NK-92 (cell line): ENCODE data around the gene ADGRL1.
"Not testable (repeated sequence)": the region's sequence is repeated elsewhere in the genome, so short reads cannot be mapped to it uniquely, and the experiment has no call there.

Source experiments
- DNase-seq: peaks from one replicate; lab custom pipeline; 2025; ENCODE audit not compliant: unreplicated experiment; lab: John Stamatoyannopoulos, UW

Gene ADGRL1

DNA sequence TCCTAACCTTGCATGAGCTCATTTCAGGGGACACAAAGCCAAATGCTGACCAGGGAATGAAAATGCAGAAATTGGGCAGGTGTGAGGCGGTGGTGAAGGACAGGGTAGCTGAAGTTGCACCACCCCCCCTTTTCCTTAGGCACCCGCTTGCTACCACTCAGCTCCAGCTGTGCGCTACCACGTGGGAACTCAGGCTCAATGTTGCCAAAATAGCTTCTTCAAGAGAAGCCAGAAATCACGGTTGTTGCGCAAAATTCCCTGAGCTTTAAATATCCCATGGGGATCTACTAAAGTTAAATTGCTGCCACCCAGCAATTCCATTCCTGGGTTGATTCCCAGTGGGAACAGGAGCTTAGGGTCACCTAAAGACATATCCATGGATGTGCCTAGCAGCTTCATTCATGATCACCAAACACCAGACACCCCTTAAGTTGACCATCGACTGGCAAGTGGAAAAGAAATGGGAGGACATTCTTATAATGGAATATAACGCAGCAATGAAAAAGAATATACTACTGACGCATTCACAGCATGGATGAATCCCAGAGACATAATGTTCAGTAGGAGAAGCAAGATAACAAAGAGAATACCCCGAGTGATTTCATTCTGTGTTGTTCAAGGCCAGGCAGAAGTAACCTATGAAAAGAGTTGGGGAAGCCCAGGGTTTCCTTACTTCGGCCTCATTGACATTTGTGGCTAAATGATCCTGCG is 12.8 kb upstream of the ADGRL1 start:
- DNase-seq = no peak

DNA sequence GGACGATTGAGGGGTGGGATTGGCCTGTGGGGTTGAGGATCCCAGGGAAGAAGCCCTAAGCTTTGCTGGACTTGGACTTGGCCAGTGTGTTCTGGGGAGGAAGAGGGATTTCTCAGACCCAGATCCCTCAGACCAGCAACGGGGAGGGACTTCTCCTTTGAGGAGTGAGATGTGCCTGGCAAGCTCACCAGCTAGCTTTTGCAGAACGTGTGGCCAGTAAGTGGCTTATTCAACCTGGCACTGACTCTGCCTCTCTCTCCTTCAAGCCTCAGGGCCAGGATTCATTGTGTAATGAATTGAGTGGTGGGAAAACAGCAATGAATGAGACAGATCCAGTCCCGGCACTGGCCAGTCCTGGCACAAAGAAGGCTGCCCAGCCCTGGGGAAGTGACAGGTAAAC is 11.9 kb upstream of the ADGRL1 start:
- DNase-seq = not testable (repeated sequence)

DNA sequence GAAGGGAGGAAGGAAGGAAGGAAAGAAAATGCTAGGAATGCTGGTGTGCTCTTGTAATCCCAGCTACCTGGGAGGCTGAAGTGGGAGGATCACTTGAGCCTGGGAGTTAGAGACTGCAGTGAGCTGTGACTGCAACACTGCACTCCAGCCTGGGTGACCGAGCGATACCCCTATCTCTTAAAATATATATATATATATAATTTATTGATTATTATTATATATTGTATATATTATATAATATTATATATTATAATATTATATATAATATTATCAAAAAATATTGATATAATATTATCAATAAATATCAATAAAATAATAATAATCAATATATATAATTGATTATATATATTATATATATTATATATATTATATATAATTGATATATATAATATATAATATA is 8.6 kb upstream of the ADGRL1 start:
- no peak for DNase-seq

DNA sequence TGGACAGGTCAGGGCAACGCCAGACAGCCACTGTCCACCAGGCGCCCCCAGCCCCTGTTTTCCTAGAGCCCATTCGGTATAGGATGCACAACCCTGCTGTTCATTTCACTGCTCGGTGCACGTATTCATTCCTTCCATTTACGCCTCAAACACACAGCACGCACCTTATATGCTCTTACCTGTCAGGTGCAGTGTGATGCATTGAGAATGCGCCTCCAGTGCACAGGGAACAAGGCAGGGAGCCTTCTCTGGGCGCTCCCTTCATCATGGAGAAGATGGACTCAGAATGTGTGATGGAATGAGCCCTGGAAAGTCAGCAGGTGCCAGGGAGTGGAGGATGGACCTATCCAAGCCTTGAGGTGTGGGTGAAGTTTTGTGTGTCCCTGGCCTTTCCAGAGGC is 4.2 kb upstream of the ADGRL1 start:
- not testable (repeated sequence) for DNase-seq

DNA sequence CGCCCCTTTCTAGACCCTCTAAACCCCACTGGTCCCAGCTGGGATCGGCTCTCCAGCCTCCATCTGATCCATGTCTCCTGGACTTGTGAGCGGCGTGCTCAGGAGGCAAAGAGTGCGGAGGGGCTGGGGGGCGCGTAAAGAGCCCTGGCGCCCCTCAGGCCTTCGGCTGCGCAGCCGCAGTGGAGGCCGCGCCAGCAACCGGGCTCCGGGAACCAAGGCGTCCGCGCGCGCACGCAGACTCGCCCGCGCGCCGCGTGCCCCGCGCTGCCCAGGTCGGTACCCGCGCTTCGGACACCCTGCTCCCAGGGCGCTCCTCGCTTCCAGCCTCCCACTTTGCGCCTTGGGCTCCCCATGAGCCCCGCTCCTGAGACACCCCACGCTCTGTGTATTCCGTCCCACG is 3.4 kb upstream of the ADGRL1 start:
- not testable (repeated sequence) for DNase-seq

DNA sequence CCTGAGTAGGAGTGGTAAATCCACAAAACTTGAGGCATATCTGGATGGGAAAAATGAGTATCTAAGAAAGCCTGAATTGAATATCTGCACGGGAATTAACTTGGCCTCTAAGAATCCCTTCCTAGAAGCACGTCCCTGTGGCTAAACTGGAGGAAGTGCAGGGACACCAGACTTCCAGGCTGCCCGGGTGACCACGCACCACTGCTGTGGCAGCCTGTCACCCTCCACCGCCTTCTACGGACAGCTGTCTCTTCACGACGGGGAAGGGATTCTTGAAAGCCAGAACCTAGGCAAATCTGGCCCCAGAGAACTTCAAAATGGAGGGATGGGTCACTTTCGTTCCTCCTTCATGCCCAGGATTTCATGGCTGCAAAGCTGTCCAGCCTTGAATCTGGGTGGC is 2.5 kb upstream of the ADGRL1 start:
- not testable (repeated sequence) for DNase-seq

DNA sequence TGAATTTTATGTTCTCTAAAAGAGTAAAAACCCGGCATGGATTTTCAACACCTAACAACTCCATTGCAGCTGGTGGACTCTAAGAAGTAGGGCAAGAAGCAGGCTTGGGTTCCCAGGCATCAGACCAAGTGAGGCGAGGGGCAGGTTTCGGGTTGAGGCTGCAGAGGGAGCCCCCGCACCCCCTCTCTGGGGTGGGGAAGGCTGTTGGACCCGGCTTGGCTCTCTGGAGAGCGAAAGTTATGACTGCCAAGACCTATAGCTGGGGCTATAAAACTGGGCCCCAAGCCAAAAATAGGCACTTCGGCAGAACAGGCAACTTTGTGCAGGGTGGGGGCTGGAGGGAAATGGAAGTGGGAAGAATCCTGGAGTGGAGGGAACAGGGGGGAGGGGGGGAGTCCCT is 1.8 kb upstream of the ADGRL1 start:
- DNase-seq = not testable (repeated sequence)

DNA sequence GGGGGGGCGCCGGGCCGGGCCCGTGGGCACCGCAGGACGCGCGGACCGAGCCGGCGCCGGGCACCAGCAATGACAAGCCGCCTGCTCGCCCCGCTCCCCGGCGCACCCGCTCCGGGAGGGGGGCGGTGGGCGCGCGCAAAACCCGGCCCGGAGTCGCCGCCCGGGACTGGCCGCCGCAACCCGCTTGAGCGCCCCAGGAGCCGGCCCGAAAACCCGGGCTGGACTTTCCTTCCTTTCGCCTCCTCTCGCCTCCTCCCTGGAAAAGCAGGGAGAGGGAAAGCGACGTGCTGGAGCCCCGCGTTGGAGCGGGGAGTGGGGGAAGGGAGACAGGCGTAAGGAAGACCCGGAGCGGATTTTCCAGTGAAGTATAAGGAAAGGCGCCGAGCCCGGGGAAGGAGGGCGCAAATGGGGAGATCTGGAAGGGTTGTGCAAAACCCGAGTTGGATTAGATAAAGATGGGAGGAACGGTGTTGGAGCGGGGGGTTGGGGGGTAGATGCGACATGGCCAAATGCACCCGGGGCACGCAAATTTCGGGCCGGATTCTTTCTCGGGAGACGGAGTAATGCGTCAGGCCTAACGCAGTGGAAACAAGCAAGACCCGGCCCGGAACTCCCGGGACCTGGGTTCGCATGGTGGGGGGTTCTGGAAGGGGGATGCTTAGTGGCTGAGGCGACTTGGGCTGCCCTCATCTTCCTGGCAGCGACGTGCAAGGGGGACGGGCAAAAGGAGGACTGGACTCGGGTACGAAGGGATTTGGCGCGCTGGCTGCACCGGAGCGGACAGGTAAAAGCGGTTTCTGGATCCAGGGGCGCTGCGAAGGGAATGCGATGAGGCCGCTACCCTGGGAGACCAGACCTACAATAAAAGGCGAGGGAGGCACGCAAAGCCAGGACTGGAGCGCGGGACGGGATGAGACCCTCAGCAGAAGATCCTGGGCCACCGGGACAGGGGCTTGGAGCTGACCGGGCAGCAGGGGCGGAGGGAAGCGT is 1.1 kb upstream of the ADGRL1 start:
- not testable (repeated sequence) for DNase-seq

DNA sequence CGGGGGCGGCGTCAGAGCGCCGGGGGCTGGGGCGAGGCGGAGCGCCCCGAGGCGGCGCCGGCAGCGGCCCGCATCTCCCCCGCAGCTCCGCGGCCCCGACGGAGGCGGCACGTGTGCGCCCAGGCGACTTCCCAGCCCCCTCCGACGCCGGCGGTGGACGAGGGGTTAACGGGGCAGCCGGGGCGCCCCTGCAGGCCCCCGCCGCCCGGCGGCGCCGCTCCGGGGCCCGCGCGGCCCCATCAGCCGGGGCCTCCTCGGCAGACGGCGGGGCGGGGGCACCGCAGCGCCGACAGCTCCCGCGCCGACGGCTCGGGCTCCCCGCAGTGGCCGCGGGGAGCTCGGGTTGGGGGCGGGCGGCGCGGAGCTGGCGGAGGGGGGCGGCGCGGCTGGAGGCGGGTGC is 339 bp upstream of the ADGRL1 start:
- not testable (repeated sequence) for DNase-seq

DNA sequence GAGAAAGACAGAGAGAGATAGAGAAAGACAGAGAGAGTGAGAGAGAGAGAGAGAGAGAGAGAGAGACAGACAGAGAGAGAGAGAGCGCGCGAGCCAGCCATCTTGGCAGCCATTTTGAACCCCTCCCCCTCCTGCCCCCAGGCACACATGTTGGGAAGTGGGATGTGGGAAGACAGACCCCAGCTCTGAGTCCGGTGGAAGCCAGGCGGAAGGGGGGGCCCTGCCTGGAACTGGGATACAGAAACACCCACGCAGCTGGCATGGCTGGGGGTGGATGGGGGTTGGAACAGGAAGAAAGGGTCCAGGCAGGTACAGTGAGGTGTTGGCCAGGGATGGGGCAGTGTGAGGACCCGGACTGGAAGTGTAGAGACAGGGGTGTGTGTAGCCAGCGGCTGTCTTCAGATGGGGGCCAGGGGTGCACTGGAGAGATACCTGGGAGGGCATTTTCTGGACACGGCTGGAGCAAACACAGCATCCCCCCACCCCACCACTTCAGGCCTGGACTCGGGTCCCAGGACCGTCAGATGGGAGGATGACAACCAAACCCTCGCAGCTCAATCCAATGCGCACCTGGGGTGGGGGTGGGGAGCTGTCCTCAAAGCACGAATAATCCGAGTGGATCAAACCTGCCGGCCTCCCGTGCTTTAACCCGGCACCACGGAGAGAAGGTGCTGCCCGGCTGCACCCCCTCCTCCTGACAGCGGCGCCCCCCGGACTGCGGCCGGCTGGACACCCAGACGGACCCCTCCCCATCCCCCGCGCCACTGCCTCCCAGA is 1.1 kb downstream of the ADGRL1 start:
- not testable (repeated sequence) for DNase-seq

DNA sequence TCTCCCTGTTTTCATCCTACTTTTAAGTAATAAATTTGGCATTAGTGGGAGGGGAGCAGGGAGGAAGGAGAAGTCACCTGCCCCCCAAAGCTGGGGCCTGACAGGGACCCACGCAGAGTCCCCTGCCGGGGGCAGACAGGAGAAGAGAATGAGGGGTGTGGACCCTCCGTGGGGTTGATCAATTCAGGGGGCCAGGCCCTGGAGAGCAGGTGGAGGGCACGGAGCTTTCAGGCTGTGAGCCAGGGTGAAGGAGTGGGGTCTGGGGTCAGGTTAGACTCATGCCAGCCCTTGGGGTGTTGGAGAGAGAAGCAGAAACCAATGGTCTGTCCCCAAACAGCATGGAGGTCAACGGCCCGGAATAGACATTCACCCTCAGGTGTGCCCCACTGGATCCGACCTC is 1.8 kb downstream of the ADGRL1 start:
- DNase-seq = not testable (repeated sequence)

DNA sequence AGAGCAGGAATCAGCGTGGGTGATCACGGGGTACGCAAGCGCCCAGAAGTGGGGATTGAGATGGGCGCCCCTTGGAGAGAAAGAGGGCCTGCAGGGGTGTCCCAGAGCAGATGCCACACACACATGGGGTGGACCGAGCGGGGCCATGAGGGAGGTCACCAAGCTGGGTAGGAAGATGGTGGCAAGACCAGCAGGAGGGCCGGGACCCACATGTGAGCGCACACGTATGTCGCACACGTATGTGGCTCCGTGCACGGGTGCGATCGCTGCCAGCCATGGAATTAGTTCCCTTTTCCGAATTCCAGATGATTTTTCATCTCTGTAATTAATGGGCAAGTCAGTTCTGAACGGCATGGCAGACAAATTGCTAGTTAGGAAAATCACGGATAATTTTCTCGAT is 2.2 kb downstream of the ADGRL1 start:
- DNase-seq = not testable (repeated sequence)

DNA sequence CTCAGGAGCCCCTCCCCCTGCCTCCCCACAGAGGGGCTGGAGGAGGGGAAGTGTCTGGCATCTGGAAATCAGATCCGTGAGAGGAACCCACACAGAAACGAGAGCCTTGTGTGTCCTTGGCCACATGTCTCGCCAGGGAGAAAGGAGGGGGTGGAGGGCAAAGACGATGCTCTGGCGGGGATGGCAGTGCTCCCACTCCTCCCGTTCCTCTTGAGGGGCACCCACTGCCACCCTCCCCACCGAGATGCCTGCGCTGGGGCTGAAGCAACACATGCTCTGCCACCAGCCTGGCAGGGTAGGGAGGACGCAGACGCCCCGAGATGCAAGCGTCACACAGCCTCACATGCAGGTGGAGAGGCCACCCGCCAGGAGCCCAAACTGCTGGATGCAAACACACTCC is 2.8 kb downstream of the ADGRL1 start:
- DNase-seq = no peak

DNA sequence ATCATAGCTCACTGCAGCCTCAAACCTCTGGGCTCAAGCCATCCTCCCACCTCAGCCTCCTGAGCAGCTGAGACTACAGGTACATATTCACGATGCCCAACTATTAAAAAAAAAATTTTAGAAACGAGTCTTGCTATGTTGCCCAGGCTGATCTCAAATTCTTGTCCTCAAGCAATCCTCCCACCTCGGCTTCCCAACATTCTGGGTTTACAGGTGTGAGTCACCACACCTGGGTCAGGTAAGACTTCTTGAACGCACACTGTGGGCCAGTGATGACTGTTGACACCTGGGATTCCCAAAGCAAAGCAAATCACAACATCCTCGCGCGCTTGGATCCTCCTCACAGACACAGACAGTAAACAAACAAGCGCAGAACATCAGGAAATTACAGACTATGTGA is 4.5 kb downstream of the ADGRL1 start:
- DNase-seq = not testable (repeated sequence)

DNA sequence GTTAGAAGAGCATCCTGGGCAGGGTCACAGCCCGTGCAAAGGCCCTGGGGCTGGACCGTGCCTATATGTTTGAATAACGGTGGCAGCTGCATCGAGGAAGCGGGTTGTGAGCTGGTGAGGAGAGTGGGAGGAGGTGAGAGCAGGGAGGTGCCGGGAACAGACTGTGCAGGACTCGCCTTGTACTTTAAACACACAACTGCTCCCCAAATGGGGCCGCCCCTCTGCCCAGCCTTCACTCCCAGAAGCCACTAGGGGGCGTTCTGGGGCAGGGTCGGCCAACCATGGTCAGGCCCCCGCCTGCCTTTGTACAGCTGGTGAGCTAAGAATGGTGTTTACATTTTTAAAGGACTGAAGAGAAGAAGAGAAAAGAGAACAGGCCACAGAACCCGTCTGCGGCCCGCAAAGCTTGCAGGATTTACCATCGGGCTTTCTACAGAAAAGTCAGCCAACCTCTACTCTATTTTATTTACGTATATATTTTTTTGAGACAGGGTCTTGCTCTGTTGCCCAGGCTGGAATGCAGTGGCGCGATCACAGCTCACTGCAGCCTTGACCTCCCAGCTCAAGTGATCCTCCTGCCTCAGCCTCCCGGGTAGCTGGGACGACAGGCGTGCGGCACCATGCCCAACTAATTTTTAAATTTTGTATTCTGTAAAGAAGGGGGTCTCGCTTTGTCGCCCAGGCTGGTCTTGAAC is 5.7 kb downstream of the ADGRL1 start:
- not testable (repeated sequence) for DNase-seq

DNA sequence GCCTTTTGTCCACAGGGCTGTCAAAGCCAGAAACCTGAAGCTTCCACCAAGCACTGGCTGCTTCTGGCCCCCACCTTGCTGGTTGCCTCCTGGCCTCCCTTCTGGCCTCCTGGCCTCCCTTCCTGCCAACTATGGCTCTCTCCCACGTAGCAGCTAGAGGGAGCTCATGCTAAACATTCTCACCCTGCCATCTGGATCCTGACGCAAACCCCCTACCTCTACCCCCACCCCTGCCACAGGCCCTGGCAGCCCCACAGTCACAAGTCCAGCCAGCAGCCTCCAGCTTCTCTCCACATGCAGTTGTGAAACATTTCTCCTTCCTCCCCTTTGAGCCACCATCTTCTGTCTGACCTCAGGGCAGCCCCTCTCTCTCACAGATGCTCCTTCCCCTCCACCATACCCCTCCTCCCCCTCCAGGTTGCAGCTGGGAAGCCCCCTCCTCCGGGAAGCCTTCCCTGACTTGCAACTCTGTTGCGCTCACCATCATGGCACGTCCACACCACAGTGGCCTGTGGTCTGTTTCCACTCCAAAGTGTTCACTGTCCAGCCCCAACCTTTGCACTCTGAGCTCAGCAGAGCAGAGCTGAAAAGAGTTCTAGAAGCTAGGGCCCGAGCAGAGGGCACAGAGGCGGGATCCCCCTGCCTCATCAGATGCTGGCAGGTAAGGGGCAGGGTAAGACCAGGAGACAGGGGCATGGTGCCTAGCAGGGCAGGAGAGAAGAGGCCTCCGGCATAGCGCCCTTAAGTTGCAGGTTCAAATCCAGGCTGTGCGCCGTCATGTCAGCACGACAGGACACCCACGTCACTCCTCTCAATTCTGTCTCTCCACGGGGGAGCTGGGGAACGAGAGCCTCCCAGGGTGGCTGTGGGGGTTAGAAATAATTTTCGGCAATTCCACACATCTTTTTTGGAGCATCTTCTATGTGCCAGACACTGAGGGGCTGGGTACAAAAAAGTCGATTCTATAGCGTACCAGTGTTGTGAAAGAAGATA is 7.3 kb downstream of the ADGRL1 start:
- no peak for DNase-seq

DNA sequence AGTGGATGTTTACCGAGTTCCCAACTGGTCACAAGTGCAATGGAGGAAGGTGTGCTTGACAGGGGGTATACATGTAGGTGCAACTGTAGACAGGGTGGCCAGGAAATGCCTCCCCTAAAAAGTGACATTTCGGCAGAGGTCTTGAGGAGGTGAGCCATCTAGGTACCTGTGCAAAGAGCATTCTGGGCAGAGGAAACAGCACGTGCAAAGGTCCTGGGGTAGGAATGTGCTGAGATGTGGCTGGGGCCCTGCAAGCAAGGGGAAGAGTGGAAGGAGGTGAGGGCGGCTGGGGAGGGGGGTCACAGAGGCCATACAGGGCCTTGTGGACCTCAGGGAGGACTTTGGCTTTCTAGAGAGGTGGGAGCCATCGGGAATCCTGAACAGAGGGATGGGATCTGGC is 8.1 kb downstream of the ADGRL1 start:
- DNase-seq = no peak

DNA sequence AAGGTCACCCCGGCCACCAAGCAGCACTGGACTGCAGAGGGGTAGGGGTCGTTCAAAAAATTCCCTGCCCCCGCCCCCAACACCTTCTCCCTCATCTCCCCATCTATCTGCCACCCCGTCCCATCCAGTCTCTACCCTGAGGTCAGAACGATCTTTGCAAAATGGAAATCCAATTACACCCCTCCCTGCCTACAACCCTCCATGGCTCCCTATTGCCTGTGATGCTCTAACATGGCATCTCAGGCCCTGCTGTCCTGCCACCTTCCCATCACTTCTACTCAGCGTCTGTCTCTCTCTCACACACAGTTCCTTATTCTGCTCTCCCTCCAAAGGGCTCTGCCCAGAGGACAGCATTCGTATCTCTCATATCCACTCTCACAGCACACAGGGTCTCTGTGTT is 8.7 kb downstream of the ADGRL1 start:
- DNase-seq = not testable (repeated sequence)

DNA sequence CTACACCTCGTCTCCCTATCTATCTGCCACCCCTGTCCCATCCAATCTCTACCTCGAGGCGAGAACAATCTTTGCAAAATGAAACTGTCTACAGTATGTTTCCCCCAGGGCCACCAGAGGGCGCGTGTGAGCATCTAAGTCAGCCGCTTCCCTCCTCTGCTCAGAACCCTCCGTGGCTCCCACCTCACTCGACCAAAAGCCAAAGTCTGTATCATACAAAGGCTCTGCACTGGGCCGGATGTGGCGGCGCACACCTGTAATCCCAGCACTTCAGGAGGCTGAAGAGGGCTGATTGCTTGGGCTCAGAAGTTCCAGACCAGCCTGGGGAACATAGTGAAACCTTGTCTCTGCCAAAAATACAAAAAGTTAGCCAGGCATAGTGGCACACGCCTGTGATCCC is 9.9 kb downstream of the ADGRL1 start:
- not testable (repeated sequence) for DNase-seq
